ENCODE data around the gene RCC1.

- TF ChIP-seq CTCF (IDR thresholded peaks at IDR 0.05) (no peak), EP300 (IDR thresholded peaks at IDR 0.05) (no peak), POLR2A (IDR thresholded peaks at IDR 0.05) (no peak), POLR2AphosphoS5 (IDR thresholded peaks at IDR 0.05) (no peak)
Observed at GRCh38 chr1:28538286-28538685, 32.4 kb downstream of the RCC1 start.
